SK-MEL-5 (cell line): ENCODE results near the gene MRPL51. TPM values are rescaled to one million over a fixed set of nuclear protein-coding genes. Genes with fewer than 3 reads are reported as not detected.

Source experiments
- DNase-seq: peaks from one replicate; pipeline ENCODE4 v3.0.0-alpha.2; 2016; ENCODE audit warnings: low read depth, low spot score
- in situ Hi-C: cut with HindIII; loops from 2 replicates; pipeline ENCODE4 v1.10.0; 2016; ENCODE audit warnings: low sequenced_read_pairs, high pct_unique_total_duplicates, low pct_unique_long_range_greater_than_20kb
- total RNA-seq: library from RNA; depleted of rRNA; stranded (reverse); fragments of >200 nt; shearing (Covaris generic); gene quantifications from 2 replicates; pipeline ENCODE4 v1.2.3, GENCODE V29; 2014; rRNA removed

Gene MRPL51
- total RNA-seq, 1 experiment from 2014 or later: 252 TPM

DNA sequence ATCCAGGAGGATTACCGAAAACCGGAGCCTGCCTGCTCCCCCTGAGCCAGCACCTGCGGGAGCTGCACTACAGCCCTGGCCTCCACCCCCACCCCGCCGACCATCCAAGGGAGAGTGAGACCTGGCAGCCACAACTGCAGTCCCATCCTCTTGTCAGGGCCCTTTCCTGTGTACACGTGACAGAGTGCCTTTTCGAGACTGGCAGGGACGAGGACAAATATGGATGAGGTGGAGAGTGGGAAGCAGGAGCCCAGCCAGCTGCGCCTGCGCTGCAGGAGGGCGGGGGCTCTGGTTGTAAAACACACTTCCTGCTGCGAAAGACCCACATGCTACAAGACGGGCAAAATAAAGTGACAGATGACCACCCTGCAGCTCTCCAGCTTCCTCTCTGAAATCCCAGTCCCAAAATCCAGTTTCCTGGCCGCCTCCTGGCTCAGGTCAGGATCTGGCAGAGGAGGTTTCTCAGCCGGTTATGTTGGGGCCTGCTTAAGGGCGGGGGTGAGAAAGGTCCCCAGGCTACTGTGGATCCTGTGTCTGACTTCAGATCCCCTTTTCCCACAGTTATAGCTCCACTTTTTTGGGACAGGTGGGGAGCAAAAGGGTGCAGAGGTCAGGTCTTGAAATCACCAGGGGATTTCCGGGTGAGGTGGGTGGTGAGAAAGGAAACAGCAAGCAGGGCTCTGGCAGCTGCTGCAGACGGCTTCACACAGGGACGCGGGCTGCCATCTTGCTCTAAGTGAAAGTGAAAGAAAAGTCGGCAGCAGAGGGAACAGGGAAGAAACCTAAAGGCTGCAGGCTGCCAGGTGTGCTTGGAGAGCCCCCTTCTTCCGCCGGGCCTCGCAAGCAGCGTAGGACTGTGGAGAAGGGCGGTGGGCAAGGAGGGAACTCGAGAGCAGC, 41.5 kb downstream of the MRPL51 start, which contains the start of gene TAPBPL:
TAPBPL (plus strand) TSS at position 695 of the 897 bp plus-strand sequence. CDS start 207 bp downstream, outside the sequence.
- in situ Hi-C loops: no loop called here
- peak; percentile 72 for DNase-seq

DNA sequence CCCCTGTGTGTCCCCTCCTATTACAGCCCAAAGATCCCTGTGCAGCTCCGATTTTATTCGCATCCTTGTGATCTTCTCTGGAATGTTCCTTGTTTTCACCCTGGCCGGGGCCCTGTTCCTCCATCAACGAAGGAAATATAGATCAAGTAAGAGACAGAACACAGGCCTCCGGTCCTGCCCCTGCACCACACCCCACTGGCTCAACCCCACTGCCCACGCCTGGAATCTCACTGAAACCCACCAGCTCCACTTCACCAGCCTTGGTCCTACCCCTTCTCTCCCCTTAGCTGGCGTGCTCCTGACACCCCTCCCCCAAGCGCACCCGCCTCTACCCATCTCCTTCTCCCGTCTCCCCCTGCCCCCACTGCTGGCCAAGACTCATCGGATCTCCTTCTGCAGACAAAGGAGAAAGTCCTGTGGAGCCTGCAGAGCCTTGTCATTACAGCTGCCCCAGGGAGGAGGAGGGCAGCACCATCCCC, 42.2 kb downstream of the MRPL51 start:
- in situ Hi-C loops: no loop called here
- DNase-seq: no peak

DNA sequence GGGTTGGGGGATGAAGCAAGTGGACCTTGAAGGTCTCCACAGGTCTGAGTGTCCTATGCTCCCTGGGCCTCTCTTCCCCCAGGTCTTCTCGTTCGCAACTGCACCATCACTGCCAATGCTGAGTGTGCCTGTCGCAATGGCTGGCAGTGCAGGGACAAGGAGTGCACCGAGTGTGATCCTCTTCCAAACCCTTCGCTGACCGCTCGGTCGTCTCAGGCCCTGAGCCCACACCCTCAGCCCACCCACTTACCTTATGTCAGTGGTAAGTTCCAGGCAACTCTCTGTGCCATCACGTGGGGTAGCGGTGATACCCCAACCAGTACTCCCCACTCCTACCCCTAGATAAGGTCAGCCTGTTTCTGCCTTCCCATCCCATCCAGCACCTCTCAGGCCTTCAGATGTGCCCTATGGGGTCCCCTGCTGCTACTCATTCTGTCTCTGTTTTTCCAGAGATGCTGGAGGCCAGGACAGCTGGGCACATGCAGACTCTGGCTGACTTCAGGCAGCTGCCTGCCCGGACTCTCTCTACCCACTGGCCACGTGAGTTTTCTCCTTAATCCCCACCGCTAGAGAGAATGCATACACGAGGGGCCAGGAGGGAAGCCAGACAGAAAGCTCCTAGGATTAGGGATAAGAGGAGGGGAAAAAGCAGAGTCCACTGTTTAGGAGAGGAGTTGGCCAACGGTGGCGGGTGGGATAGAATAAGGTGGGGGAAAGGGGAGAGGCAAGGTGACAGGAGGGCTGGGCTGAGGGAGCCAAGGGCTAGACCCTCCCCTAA, 42.8 kb downstream of the MRPL51 start:
- in situ Hi-C loops: no loop called here
- DNase-seq: no peak

DNA sequence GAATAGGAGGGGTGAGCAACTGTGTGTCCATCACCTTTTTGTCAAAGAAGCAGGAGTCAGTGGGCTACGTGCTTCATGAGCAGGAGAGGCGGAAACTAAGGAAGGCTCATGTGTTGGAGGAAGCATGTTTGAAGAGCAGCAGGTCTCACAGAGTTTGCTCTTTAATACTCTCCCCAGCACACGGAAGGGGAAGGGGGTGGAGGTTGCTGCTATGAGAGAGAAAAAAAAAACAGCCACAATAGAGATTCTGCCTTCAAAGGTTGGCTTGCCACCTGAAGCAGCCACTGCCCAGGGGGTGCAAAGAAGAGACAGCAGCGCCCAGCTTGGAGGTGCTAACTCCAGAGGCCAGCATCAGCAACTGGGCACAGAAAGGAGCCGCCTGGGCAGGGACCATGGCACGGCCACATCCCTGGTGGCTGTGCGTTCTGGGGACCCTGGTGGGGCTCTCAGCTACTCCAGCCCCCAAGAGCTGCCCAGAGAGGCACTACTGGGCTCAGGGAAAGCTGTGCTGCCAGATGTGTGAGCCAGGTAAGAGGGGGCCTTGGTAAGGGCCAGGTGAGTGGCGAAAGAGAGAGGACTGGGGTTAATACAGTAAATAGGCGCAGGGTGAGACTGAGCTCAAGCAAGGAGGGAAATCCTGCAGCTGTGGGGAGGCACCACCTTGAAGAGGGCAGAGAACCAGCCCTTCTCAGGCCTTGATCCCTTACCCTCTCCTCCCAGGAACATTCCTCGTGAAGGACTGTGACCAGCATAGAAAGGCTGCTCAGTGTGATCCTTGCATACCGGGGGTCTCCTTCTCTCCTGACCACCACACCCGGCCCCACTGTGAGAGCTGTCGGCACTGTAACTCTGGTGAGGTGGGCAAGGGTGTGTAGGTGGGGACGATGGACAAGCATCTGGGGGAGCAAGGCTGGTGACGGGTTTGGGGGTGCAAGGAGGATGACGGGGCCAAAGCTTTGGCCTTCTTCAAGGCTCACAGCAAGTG, 48.1 kb downstream of the MRPL51 start, which contains the start of gene CD27:
CD27 (plus strand) TSS at position 252 of the 985 bp plus-strand sequence; CDS start at position 393, 141 bp downstream.
- in situ Hi-C loops: no loop called here
- no peak for DNase-seq

DNA sequence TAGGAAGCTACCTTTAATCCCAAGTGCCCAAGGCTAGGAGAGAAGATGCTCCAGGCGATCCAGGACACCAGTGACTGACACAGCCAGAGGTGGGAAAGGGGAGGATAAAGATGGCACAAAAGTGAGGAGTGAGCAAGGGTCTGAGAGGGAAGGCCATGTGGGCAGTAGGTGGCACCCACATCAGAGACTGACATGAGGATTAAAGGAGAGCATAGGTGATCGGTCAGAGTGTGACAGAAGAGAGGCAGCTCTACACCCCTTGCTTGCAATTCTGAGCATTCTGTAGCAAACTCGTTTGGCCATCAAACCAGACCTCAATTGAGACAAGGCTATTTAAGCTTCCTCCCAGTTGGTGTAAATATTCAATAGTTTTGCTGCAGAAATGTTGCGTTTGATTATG, 49.0 kb downstream of the MRPL51 start:
- no peak for DNase-seq
- in situ Hi-C loops: no loop called here

DNA sequence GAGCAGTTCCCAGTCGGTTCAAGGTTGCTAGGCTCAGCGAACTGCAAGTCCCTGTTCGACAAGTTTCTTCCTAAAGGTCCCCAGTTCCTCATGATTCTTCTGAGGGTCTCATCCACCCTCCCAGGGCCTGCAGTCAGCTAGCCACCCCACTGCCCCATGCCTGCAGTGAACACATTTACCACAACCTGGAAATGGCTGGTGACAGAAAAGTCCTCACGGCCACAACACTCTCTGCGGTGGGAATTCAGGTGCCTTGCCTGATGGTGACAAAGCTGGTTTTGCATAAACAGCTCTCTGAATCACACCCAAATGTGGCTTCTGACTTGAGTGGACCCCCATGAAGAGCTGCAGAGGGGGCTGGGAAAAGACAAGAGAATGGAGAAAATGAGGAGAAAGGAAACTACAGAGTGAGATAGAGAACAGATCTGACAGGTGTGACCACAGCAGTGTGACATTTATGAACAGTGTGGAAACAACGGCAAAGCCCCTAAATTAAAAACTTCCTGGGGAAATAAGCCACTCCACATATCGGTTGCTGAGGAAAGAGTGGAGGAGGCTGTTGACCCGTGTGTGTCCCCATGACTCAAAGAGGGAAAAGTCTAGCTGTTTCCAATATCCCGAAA, 49.6 kb downstream of the MRPL51 start:
- in situ Hi-C loops: no loop called here
- no peak for DNase-seq

DNA sequence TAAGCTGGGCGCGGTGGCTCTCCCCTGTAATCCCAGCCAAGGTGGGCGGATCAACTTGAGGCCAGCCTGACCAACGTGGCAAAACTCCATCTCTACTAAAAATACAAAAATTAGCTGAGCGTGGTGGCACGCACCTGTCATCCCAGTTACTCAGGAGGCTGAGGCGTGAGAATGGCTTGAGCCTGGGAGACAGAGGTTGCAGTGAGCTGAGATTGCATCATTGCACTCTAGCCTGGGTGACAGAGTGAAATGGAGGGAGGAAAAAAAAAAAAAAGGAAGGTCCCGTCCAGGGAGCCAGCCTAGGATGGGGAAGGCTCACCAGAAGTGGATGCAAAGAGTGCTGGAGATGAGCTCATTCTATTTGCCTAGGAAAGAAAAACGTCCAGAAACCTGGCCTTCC, 50.2 kb downstream of the MRPL51 start:
- in situ Hi-C loops: no loop called here
- no peak for DNase-seq

Other genes with a start within 250 kb of the MRPL51 start
- not detected in 2 replicates for gene PLEKHG6, start 182.6 kb downstream of the MRPL51 start, total RNA-seq
- 82.4 and 98.0 TPM in 2 replicates for gene TNFRSF1A, start 151.2 kb downstream of the MRPL51 start, total RNA-seq
- not detected in 2 replicates for gene SCNN1A, start 117.7 kb downstream of the MRPL51 start, total RNA-seq
- gene LTBR, start 109.1 kb downstream of the MRPL51 start, total RNA-seq: 127 and 128 TPM in 2 replicates
- gene CD27, start 48.3 kb downstream of the MRPL51 start, total RNA-seq: not detected in 2 replicates
- gene TAPBPL, start 41.2 kb downstream of the MRPL51 start, total RNA-seq: 24.1 and 31.2 TPM in 2 replicates
- 0.59 and 2.7 TPM in 2 replicates for gene VAMP1, start 22.6 kb downstream of the MRPL51 start, total RNA-seq
- 53.5 and 56.4 TPM in 2 replicates for gene NCAPD2, start 840 bp upstream of the MRPL51 start, total RNA-seq
- gene GAPDH, start 41.3 kb upstream of the MRPL51 start, total RNA-seq: 9,488 and 9,829 TPM in 2 replicates
- gene IFFO1, start 62.8 kb upstream of the MRPL51 start, total RNA-seq: 6.2 and 7.5 TPM in 2 replicates
- gene NOP2, start 75.0 kb upstream of the MRPL51 start, total RNA-seq: 63.6 and 77.1 TPM in 2 replicates
- gene CHD4, start 114.1 kb upstream of the MRPL51 start, total RNA-seq: 154 TPM in 2 replicates
- 0.11 TPM in 1 of 2 replicates, not detected in the other for gene LPAR5, start 142.7 kb upstream of the MRPL51 start, total RNA-seq
- 0.21 and 0.37 TPM in 2 replicates for gene ACRBP, start 154.2 kb upstream of the MRPL51 start, total RNA-seq
- 23.6 and 24.4 TPM in 2 replicates for gene ING4, start 169.9 kb upstream of the MRPL51 start, total RNA-seq
- 20.9 and 24.4 TPM in 2 replicates for gene ZNF384, start 196.1 kb upstream of the MRPL51 start, total RNA-seq
- not detected in 2 replicates for gene PIANP, start 207.6 kb upstream of the MRPL51 start, total RNA-seq
- gene COPS7A, start 230.8 kb upstream of the MRPL51 start, total RNA-seq: 122 and 133 TPM in 2 replicates